ENCODE results near the gene CERS2.

DNA sequence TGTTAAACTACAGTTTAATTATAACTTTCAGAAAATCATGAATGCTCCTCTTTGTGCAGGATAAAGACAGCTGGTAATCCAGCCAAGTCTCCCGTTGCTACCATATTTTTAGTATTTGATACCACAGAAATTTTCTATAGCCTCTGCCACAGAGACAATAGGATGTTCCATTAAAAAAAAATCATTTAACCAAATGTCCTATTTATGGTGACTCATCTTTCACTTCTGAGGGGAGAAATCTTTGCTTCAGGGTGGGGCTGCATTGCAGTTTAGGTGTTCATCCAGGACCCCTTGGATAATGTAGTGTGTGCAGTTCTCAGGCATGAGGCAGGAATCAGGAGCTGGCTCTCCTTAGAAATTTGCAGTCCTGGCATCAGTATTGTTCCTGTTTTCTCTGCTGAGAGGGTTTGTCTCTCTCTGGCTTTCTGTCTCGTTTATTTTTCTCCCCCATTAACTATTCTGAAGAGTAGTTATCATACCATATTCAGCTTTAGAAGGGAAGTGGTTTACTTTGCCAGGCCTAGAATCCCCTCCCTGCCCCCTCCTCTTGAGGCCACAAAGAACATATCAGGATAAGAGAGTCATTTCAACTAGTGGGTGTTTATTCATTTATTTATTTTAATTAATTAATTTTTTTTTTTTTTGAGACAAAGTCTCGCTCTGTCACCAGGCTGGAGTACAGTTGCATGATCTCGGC, 36.7 kb upstream of the CERS2 start:
- TF ChIP-seq, protein P1, sequence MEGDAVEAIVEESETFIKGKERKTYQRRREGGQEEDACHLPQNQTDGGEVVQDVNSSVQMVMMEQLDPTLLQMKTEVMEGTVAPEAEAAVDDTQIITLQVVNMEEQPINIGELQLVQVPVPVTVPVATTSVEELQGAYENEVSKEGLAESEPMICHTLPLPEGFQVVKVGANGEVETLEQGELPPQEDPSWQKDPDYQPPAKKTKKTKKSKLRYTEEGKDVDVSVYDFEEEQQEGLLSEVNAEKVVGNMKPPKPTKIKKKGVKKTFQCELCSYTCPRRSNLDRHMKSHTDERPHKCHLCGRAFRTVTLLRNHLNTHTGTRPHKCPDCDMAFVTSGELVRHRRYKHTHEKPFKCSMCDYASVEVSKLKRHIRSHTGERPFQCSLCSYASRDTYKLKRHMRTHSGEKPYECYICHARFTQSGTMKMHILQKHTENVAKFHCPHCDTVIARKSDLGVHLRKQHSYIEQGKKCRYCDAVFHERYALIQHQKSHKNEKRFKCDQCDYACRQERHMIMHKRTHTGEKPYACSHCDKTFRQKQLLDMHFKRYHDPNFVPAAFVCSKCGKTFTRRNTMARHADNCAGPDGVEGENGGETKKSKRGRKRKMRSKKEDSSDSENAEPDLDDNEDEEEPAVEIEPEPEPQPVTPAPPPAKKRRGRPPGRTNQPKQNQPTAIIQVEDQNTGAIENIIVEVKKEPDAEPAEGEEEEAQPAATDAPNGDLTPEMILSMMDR (conservative IDR thresholded peaks at IDR 0.05), result no peak
- no peak for TF ChIP-seq EZH2 (IDR thresholded peaks at IDR 0.05; ENCODE audit: low read depth)

Measured in PC-9 (cell line).